ENCODE results near the gene SIK3. TPM values are rescaled to one million over a fixed set of nuclear protein-coding genes. Genes with fewer than 3 reads are reported as not detected.

Gene SIK3
- total RNA-seq, 2 donors from 2014 or later: 26.2 to 77.6 TPM

GRCh38 chr11:117023178-117023577 lies 75.0 kb downstream of the SIK3 start:
- 81% methylated on average over 3 of the region's 3 CpGs for WGBS
- DNase-seq (ENCODE audit: low spot score): no peak
- no peak for TF ChIP-seq POLR2A (IDR thresholded peaks at IDR 0.05)
- TF ChIP-seq POLR2AphosphoS5 (IDR thresholded peaks at IDR 0.05): no peak
- TF ChIP-seq CTCF (IDR thresholded peaks at IDR 0.05): no peak

GRCh38 chr11:117022526-117022925 lies 75.7 kb downstream of the SIK3 start:
- no peak for DNase-seq (ENCODE audit: low spot score)
- 89% methylated on average over 3 of the region's 3 CpGs for WGBS
- TF ChIP-seq POLR2AphosphoS5 (IDR thresholded peaks at IDR 0.05): no peak
- Histone ChIP-seq H3K4me1 (replicated peaks) (no peaks in the 10 kb centered on the region), H3K9me3 (no peaks in the 10 kb centered on the region), H3K27ac (no peak overlapping the region), H3K4me3 (no peak overlapping the region), H3K36me3 (no peaks in the 10 kb centered on the region), H3K27me3 (replicated peaks; ENCODE audit: insufficient read depth) (no peaks in the 10 kb centered on the region)
- intact Hi-C loops (cut with DNase I): no loop called here

More at GRCh38 chr11:117023178-117023577, 75.0 kb downstream of the SIK3 start:
- Histone ChIP-seq H3K4me3 (no peak overlapping the region), H3K27me3 (replicated peaks; ENCODE audit: insufficient read depth) (no peaks in the 10 kb centered on the region), H3K27ac (no peak overlapping the region), H3K9me3 (no peaks in the 10 kb centered on the region), H3K36me3 (no peaks in the 10 kb centered on the region), H3K4me1 (replicated peaks) (no peaks in the 10 kb centered on the region)
- intact Hi-C loops (cut with DNase I): no loop called here

- WGBS: 86% methylated on average over 6 of the region's 6 CpGs
Measured at GRCh38 chr11:117020869-117021564, 77.2 kb downstream of the SIK3 start.

GRCh38 chr11:117020287-117020686 lies 77.9 kb downstream of the SIK3 start:
- Histone ChIP-seq H3K36me3 (no peaks in the 10 kb centered on the region), H3K27ac (no peak overlapping the region), H3K9me3 (no peaks in the 10 kb centered on the region), H3K4me1 (replicated peaks) (no peaks in the 10 kb centered on the region), H3K27me3 (replicated peaks; ENCODE audit: insufficient read depth) (no peaks in the 10 kb centered on the region), H3K4me3 (no peak overlapping the region)
- WGBS: 95% methylated on average over 1 of the region's 1 CpG
- TF ChIP-seq CTCF (IDR thresholded peaks at IDR 0.05) (no peak), POLR2A (IDR thresholded peaks at IDR 0.05) (no peak), POLR2AphosphoS5 (IDR thresholded peaks at IDR 0.05) (no peak)
- intact Hi-C loops (cut with DNase I): no loop called here
- no peak for DNase-seq (ENCODE audit: low spot score)

More at GRCh38 chr11:117020869-117021564, 77.2 kb downstream of the SIK3 start:
- Histone ChIP-seq H3K27ac (no peak overlapping the region), H3K27me3 (replicated peaks; ENCODE audit: insufficient read depth) (no peaks in the 10 kb centered on the region), H3K36me3 (no peaks in the 10 kb centered on the region), H3K9me3 (no peaks in the 10 kb centered on the region), H3K4me3 (no peak overlapping the region), H3K4me1 (replicated peaks) (no peaks in the 10 kb centered on the region)
- intact Hi-C loops (cut with DNase I): no loop called here
- DNase-seq (ENCODE audit: low spot score): no peak
- no peak for TF ChIP-seq CTCF (IDR thresholded peaks at IDR 0.05)
- no peak for TF ChIP-seq POLR2AphosphoS5 (IDR thresholded peaks at IDR 0.05)
- no peak for TF ChIP-seq POLR2A (IDR thresholded peaks at IDR 0.05)

GRCh38 chr11:117019871-117020270 lies 78.4 kb downstream of the SIK3 start:
- Histone ChIP-seq H3K4me3 (no peak overlapping the region), H3K27me3 (replicated peaks; ENCODE audit: insufficient read depth) (no peaks in the 10 kb centered on the region), H3K27ac (no peak overlapping the region), H3K9me3 (no peaks in the 10 kb centered on the region), H3K4me1 (replicated peaks) (no peaks in the 10 kb centered on the region), H3K36me3 (no peaks in the 10 kb centered on the region)
- intact Hi-C loops (cut with DNase I): no loop called here
- 86% methylated on average over 7 of the region's 7 CpGs for WGBS
- TF ChIP-seq POLR2AphosphoS5 (IDR thresholded peaks at IDR 0.05) (no peak), POLR2A (IDR thresholded peaks at IDR 0.05) (no peak), CTCF (IDR thresholded peaks at IDR 0.05) (no peak)
- DNase-seq (ENCODE audit: low spot score): no peak

Measured in prostate gland (tissue), 2 donors.